Measurements from ENCODE around the gene MMP2. TPM values are rescaled to one million over a fixed set of nuclear protein-coding genes. Genes with fewer than 3 reads are reported as not detected.

MMP2 gene
- polyA plus RNA-seq, 1 donor from 2014 or later: 2.5 TPM

- H3K9me2 ChIP-seq (ENCODE audit: insufficient read depth, low read length): no peaks in the 10 kb centered on the region
- no peaks in the 10 kb centered on the region for H3F3A ChIP-seq (ENCODE audit: insufficient read depth, low read length, poor library complexity, severe bottlenecking)
- no peak overlapping the region for H3K9ac ChIP-seq (ENCODE audit: low read length)
- H3K4me2 ChIP-seq (ENCODE audit: low read length): no peak overlapping the region
- TF ChIP-seq EZH2 (IDR thresholded peaks at IDR 0.05; ENCODE audit: borderline replicate concordance, insufficient read depth, low read length, poor library complexity, severe bottlenecking) (no peak), RAD21 (conservative IDR thresholded peaks at IDR 0.05) (no peak), REST (IDR thresholded peaks at IDR 0.05; ENCODE audit: borderline replicate concordance) (no peak), TAF1 (IDR thresholded peaks at IDR 0.05; ENCODE audit: low read depth) (no peak), CTCF (IDR thresholded peaks at IDR 0.05; ENCODE audit: poor library complexity, severe bottlenecking) (no peak), SMC3 (conservative IDR thresholded peaks at IDR 0.05; ENCODE audit: poor library complexity) (no peak), POLR2AphosphoS5 (IDR thresholded peaks at IDR 0.05) (no peak), MXI1 (conservative IDR thresholded peaks at IDR 0.05; ENCODE audit: poor library complexity, severe bottlenecking) (no peak), EP300 (conservative IDR thresholded peaks at IDR 0.05; ENCODE audit: poor library complexity, severe bottlenecking) (no peak)
- no peak overlapping the region for H3K4me3 ChIP-seq (ENCODE audit: low read length)
- no peaks in the 10 kb centered on the region for H3K36me3 ChIP-seq (ENCODE audit: insufficient read depth, low read length)
- no peak overlapping the region for H2AFZ ChIP-seq (ENCODE audit: low read depth, low read length)
- H3K27ac ChIP-seq (ENCODE audit: low read length): no peak overlapping the region
- H3K79me2 ChIP-seq (replicated peaks; ENCODE audit: insufficient read depth, low read length): no peaks in the 10 kb centered on the region
- no peaks in the 10 kb centered on the region for H4K20me1 ChIP-seq (ENCODE audit: insufficient read depth)
- H3K9me3 ChIP-seq (ENCODE audit: low read length): no peaks in the 10 kb centered on the region
- no peaks in the 10 kb centered on the region for H3K27me3 ChIP-seq (ENCODE audit: insufficient read depth, low read depth, low read length)
Observed at GRCh38 chr16:55454861-55455260, 24.1 kb upstream of the MMP2 start.

GRCh38 chr16:55462241-55462640 is 16.8 kb upstream of the MMP2 start:
- Histone ChIP-seq H3K27me3 (ENCODE audit: insufficient read depth, low read depth, low read length) (no peaks in the 10 kb centered on the region), H3K9me3 (ENCODE audit: low read length) (no peaks in the 10 kb centered on the region), H3K27ac (ENCODE audit: low read length) (no peak overlapping the region), H3K4me2 (ENCODE audit: low read length) (no peak overlapping the region), H3K4me3 (ENCODE audit: low read length) (no peak overlapping the region), H3K9ac (ENCODE audit: low read length) (no peak overlapping the region), H3F3A (ENCODE audit: insufficient read depth, low read length, poor library complexity, severe bottlenecking) (no peaks in the 10 kb centered on the region), H3K36me3 (ENCODE audit: insufficient read depth, low read length) (no peaks in the 10 kb centered on the region), H3K9me2 (ENCODE audit: insufficient read depth, low read length) (no peaks in the 10 kb centered on the region), H3K79me2 (replicated peaks; ENCODE audit: insufficient read depth, low read length) (no peaks in the 10 kb centered on the region), H2AFZ (ENCODE audit: low read depth, low read length) (no peak overlapping the region), H4K20me1 (ENCODE audit: insufficient read depth) (no peaks in the 10 kb centered on the region)
- TF ChIP-seq TAF1 (IDR thresholded peaks at IDR 0.05; ENCODE audit: low read depth): no peak
- no peak for TF ChIP-seq EP300 (conservative IDR thresholded peaks at IDR 0.05; ENCODE audit: poor library complexity, severe bottlenecking)

GRCh38 chr16:55464375-55464774 is 14.6 kb upstream of the MMP2 start:
- H3K27me3 ChIP-seq (ENCODE audit: insufficient read depth, low read depth, low read length): no peaks in the 10 kb centered on the region
- H3K27ac ChIP-seq (ENCODE audit: low read length): no peak overlapping the region
- no peak overlapping the region for H3K4me2 ChIP-seq (ENCODE audit: low read length)
- H3K4me3 ChIP-seq (ENCODE audit: low read length): no peak overlapping the region
- H4K20me1 ChIP-seq (ENCODE audit: insufficient read depth): no peaks in the 10 kb centered on the region
- H3K36me3 ChIP-seq (ENCODE audit: insufficient read depth, low read length): no peaks in the 10 kb centered on the region
- no peaks in the 10 kb centered on the region for H3K79me2 ChIP-seq (replicated peaks; ENCODE audit: insufficient read depth, low read length)
- no peak overlapping the region for H3K9ac ChIP-seq (ENCODE audit: low read length)
- no peak for TF ChIP-seq EP300 (conservative IDR thresholded peaks at IDR 0.05; ENCODE audit: poor library complexity, severe bottlenecking)
- no peak for TF ChIP-seq POLR2AphosphoS5 (IDR thresholded peaks at IDR 0.05)
- TF ChIP-seq REST (IDR thresholded peaks at IDR 0.05; ENCODE audit: borderline replicate concordance): no peak
- no peaks in the 10 kb centered on the region for H3F3A ChIP-seq (ENCODE audit: insufficient read depth, low read length, poor library complexity, severe bottlenecking)
- H2AFZ ChIP-seq (ENCODE audit: low read depth, low read length): no peak overlapping the region
- no peaks in the 10 kb centered on the region for H3K9me2 ChIP-seq (ENCODE audit: insufficient read depth, low read length)
- H3K9me3 ChIP-seq (ENCODE audit: low read length): no peaks in the 10 kb centered on the region

Measured in neural cell (in vitro differentiated cells).